Endodermal cell (in vitro differentiated cells): ENCODE data around the gene RCAN2. TPM values are rescaled to one million over a fixed set of nuclear protein-coding genes. Genes with fewer than 3 reads are reported as not detected.

Experiments used
- DNase-seq: peaks from one replicate; pipeline ENCODE4 v3.0.0-alpha.2; 2017
- H3K27ac ChIP-seq: 2 replicates; pipeline ENCODE4 v1.5.1; 2013; ENCODE audit warnings: mild to moderate bottlenecking, low read depth, low read length, moderate library complexity
- H3K27me3 ChIP-seq: 2 replicates; pipeline ENCODE4 v1.6.1; 2013; ENCODE audit warnings: mild to moderate bottlenecking, low read length, moderate library complexity; ENCODE audit not compliant: insufficient read depth, control insufficient read depth, poor library complexity, severe bottlenecking
- H3K36me3 ChIP-seq: 2 replicates; pipeline ENCODE4 v1.7.0; 2013; ENCODE audit warnings: mild to moderate bottlenecking, low read length, moderate library complexity; ENCODE audit not compliant: control insufficient read depth, insufficient read depth
- H3K4me1 ChIP-seq: one replicate; pipeline ENCODE4 v1.7.0; 2013; ENCODE audit warnings: low read length; ENCODE audit not compliant: control insufficient read depth, insufficient read depth
- H3K4me3 ChIP-seq: 2 replicates; pipeline ENCODE4 v1.5.1; 2013; ENCODE audit warnings: mild to moderate bottlenecking, low read length, moderate library complexity
- H3K9ac ChIP-seq: 2 replicates; pipeline ENCODE4 v1.6.1; 2013; ENCODE audit warnings: mild to moderate bottlenecking, low read length, moderate library complexity; ENCODE audit not compliant: poor library complexity, severe bottlenecking; ENCODE audit errors: extremely low read depth
- H3K9me3 ChIP-seq: 2 replicates; pipeline ENCODE4 v1.6.1; 2013; ENCODE audit warnings: mild to moderate bottlenecking, low read length, moderate library complexity; ENCODE audit not compliant: control insufficient read depth
- H3K27ac Mint-ChIP-seq: 2 replicates; pipeline ENCODE4 v1.8.0; 2020; ENCODE audit warnings: mixed read lengths
- H3K27me3 Mint-ChIP-seq: 2 replicates; pipeline ENCODE4 v1.8.0; 2021; ENCODE audit warnings: mild to moderate bottlenecking, mixed read lengths; ENCODE audit not compliant: insufficient read depth
- H3K36me3 Mint-ChIP-seq: 2 replicates; pipeline ENCODE4 v1.8.0; 2020; ENCODE audit warnings: low read depth, mixed read lengths
- H3K4me1 Mint-ChIP-seq: 2 replicates; pipeline ENCODE4 v1.8.0; 2020; ENCODE audit warnings: mixed read lengths
- H3K4me3 Mint-ChIP-seq: 2 replicates; pipeline ENCODE4 v1.8.0; 2020; ENCODE audit warnings: mild to moderate bottlenecking, moderate library complexity, mixed read lengths
- H3K9me3 Mint-ChIP-seq: 2 replicates; pipeline ENCODE4 v1.8.0; 2020; ENCODE audit warnings: mild to moderate bottlenecking, mixed read lengths
- WGBS, 2 experiments: methylation state at CpG; one replicate each; pipeline versions ENCODE4 v1.1.5 to v1.1.7; 2013; ENCODE audit warnings: missing lambda C conversion rate in 2 of 2, mixed read lengths in 1 of 2; ENCODE audit not compliant: insufficient coverage in 1 of 2, insufficient read length in 1 of 2; 5-methylcytosine and 5-hydroxymethylcytosine counted together
- total RNA-seq, 2 donors: library from RNA; stranded (reverse); fragmentation: NEBNext Ultra II Directional in 1 of 2; extraction: Animal tissue kit (Norgen Biotek cat#: 25700) in 1 of 2; gene quantifications; 2 replicates in 1 of 2; 3 replicates in 1 of 2; pipeline ENCODE4 v1.2.1, GENCODE V29; 2021
- TF ChIP-seq, protein P1 (sequence below): fragments of 200-600 bp; sonication (generic); conservative IDR thresholded peaks from 2 replicates; pipeline ENCODE4 v1.5.0; 2021; ENCODE audit warnings: antibody characterized with exemption, mild to moderate bottlenecking

Gene RCAN2
- total RNA-seq, 2 donors from 2014 or later = 15.7 to 16.7 TPM

DNA sequence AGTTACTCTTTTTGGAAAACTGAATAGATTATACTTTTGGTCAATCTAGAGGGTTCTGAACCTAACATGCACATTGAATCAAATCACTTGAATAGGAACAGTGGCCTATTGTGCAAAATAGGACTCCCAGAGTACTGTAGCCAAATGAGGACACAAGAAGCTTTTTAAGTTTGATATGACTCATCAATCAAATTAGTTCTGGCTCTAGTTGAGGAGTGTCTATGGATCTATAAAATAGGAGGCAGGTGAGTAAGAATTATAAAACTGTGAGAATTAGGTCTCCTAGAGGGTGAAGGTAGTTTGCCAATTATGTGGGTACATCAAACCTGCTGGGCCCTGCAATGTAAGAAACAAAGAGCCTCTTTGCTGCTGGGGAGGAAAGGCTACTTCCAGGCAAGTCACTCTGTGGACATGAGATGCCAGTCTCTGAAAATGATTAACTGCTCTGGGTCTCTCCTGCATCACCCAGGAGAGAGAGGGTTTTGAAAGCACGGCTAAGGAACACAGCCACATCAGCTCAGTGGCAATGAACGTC, 112.3 kb downstream of the RCAN2 start:
- 83 to 96% methylated on average over 1 to 2 of the region's 2 CpGs for WGBS, 2 experiments
- peaks cover 29% of the 10 kb centered on the region for H3K4me1 Mint-ChIP-seq

DNA sequence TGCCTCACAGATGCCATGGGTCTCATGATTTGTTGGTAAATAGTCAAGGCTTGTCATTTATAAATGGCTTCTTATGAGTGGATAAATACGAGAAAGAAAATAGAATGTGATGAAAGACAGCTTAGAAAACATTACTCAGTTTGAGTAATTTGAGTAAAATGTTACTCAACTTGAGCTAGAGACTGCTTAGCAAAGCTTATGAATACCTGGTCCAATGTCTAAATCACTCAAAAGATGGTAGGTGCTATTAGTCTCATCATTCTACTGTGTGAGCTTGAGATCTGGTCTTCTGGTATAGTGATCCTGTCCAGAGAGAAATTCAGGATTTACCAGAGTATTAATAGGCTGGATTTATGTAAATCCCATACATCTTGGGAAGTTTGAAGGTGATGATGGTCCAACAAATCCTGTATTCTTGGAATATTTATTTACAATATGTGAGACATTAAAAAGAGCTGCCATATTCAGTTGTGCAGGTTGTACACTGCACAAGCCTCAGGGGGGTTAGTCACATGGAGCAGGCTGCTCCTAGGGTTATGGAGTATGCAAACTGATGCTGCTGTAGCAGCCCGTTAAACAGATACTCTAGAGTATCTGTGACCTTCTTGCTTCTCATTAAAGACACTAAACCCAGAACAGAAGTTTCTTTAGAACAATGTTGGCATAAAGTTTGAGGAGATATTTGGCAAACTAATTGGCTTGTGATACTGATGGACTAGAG, 112.9 kb downstream of the RCAN2 start:
- no peak overlapping the region for H3K27ac ChIP-seq
- 92 to 100% methylated on average over 1 to 2 of the region's 2 CpGs for WGBS, 2 experiments

More for the DNA sequence above, 112.3 kb downstream of the RCAN2 start:
- Mint-ChIP-seq H3K27me3 (no peaks in the 10 kb centered on the region), H3K36me3 (no peaks in the 10 kb centered on the region), H3K27ac (no peak overlapping the region), H3K4me3 (no peak overlapping the region), H3K9me3 (no peaks in the 10 kb centered on the region)
- H3K4me3 ChIP-seq = no peak overlapping the region
- H3K4me1 ChIP-seq = peaks cover 7% of the 10 kb centered on the region
- H3K27me3 ChIP-seq = no peaks in the 10 kb centered on the region
- no peak overlapping the region for H3K9ac ChIP-seq
- no peaks in the 10 kb centered on the region for H3K36me3 ChIP-seq
- TF ChIP-seq, protein P1, sequence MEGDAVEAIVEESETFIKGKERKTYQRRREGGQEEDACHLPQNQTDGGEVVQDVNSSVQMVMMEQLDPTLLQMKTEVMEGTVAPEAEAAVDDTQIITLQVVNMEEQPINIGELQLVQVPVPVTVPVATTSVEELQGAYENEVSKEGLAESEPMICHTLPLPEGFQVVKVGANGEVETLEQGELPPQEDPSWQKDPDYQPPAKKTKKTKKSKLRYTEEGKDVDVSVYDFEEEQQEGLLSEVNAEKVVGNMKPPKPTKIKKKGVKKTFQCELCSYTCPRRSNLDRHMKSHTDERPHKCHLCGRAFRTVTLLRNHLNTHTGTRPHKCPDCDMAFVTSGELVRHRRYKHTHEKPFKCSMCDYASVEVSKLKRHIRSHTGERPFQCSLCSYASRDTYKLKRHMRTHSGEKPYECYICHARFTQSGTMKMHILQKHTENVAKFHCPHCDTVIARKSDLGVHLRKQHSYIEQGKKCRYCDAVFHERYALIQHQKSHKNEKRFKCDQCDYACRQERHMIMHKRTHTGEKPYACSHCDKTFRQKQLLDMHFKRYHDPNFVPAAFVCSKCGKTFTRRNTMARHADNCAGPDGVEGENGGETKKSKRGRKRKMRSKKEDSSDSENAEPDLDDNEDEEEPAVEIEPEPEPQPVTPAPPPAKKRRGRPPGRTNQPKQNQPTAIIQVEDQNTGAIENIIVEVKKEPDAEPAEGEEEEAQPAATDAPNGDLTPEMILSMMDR = no peak
- DNase-seq = no peak
- H3K9me3 ChIP-seq = no peaks in the 10 kb centered on the region
- no peak overlapping the region for H3K27ac ChIP-seq

DNA sequence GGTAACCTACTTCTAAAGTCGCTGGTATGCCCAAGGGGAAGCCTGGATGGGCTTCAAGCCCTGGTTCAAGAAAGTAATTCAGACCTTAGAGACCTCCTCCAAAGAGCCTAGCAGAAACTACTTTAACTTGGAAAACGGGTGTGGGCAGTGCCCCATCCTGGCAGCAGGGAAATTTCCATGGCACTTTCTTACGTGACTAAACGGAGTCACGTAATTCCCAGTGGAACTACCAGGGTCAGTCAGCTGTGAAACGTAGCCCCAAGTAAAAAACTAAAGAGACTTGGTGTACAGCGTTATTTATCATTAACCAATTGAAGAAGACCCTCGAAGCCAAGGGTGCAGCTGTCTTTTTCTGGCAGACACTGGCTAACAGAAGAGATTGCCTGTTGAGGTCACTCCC, 114.0 kb downstream of the RCAN2 start:
- Mint-ChIP-seq H3K27ac (no peak overlapping the region), H3K9me3 (no peaks in the 10 kb centered on the region), H3K4me1 (peaks cover 28% of the 10 kb centered on the region), H3K36me3 (no peaks in the 10 kb centered on the region), H3K27me3 (no peaks in the 10 kb centered on the region), H3K4me3 (no peak overlapping the region)
- H3K4me1 ChIP-seq = peaks cover 6% of the 10 kb centered on the region
- TF ChIP-seq, protein P1 = no peak
- no peak overlapping the region for H3K4me3 ChIP-seq
- H3K9ac ChIP-seq = no peak overlapping the region
- no peak for DNase-seq
- WGBS, 2 experiments = 91 to 95% methylated on average over 8 of the region's 8 CpGs
- H3K36me3 ChIP-seq = no peaks in the 10 kb centered on the region
- no peak overlapping the region for H3K27ac ChIP-seq
- H3K9me3 ChIP-seq = no peaks in the 10 kb centered on the region
- no peaks in the 10 kb centered on the region for H3K27me3 ChIP-seq

More for the DNA sequence above, 112.9 kb downstream of the RCAN2 start:
- H3K27me3 Mint-ChIP-seq = no peaks in the 10 kb centered on the region
- H3K27ac Mint-ChIP-seq = no peak overlapping the region
- H3K4me1 ChIP-seq = peaks cover 7% of the 10 kb centered on the region
- no peaks in the 10 kb centered on the region for H3K36me3 Mint-ChIP-seq
- peaks cover 30% of the 10 kb centered on the region for H3K4me1 Mint-ChIP-seq
- TF ChIP-seq, protein P1 = no peak
- no peak for DNase-seq
- no peaks in the 10 kb centered on the region for H3K9me3 ChIP-seq
- H3K9ac ChIP-seq = no peak overlapping the region
- H3K9me3 Mint-ChIP-seq = no peaks in the 10 kb centered on the region
- H3K27me3 ChIP-seq = no peaks in the 10 kb centered on the region
- H3K4me3 ChIP-seq = no peak overlapping the region
- no peaks in the 10 kb centered on the region for H3K36me3 ChIP-seq
- H3K4me3 Mint-ChIP-seq = no peak overlapping the region
